Measurements from ENCODE around the gene SLC6A17.

GRCh38 chr1:110214454-110215404 lies 64.4 kb downstream of the SLC6A17 start:
- TF ChIP-seq TCF7 (CRISPR knock-in tag; IDR thresholded peaks at IDR 0.05; ENCODE audit: low read depth) (no peak), HMGXB4 (CRISPR knock-in tag; IDR thresholded peaks at IDR 0.05) (no peak), E2F1 (CRISPR knock-in tag; IDR thresholded peaks at IDR 0.05) (no peak), HMGA2 (CRISPR knock-in tag; IDR thresholded peaks at IDR 0.05) (no peak), ZNF281 (CRISPR knock-in tag; IDR thresholded peaks at IDR 0.05) (no peak), CTCF (IDR thresholded peaks at IDR 0.05) (no peak)
